ENCODE data around the gene NCDN.
"Not testable (repeated sequence)": the region's sequence is repeated elsewhere in the genome, so short reads cannot be mapped to it uniquely, and the experiment has no call there.

NCDN gene

DNA sequence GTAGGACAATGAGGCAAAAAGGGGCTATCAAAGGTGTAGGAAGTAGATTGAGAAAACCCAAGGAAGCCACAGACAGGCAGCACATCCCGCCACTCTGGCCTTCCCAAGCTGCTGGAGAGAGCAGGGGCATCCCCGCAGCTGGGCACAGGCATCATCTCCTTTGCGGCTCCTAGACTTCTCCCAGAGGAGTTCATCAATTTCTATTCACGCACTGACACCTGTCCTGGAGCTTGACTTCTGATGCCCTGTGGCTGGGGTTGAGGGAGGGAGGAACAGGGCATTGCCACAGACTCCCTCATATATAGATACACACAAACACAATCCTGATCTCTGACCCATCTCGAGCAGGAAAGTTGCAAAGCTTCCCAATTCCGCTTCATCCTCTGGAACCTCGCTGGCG is 13.7 kb downstream of the NCDN start:
- Histone ChIP-seq H3K9me3 (ENCODE audit: control insufficient read depth, insufficient read depth, low read length) (no peaks in the 10 kb centered on the region), H3K36me3 (ENCODE audit: insufficient read depth, low read length) (no peaks in the 10 kb centered on the region), H3K4me1 (ENCODE audit: insufficient read depth, low read length) (peaks cover 16% of the 10 kb centered on the region), H3K9ac (ENCODE audit: low read depth, low read length) (no peak overlapping the region)

DNA sequence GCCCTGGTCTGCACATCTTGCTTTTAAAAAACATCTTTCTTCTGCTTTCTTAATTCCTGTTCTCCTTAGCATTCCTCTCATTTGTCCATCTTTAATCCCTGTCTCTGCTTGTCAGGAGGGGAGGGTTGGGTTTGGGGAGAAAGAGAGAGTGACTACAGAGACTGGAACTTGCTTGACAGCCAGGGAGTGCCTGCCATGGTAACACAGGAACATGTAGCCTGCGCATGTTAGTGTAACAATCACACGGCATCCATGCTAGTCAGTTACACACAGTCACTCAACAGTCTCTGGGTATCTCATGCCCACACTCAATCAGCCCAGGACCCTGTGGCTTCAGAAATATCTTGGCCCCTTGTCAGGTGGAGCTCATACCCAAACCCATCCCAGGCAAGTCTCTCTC is 14.7 kb downstream of the NCDN start:
- Histone ChIP-seq H3K4me1 (ENCODE audit: insufficient read depth, low read length) (peaks cover 20% of the 10 kb centered on the region), H3K36me3 (ENCODE audit: insufficient read depth, low read length) (no peaks in the 10 kb centered on the region), H3K9ac (ENCODE audit: low read depth, low read length) (no peak overlapping the region), H3K9me3 (ENCODE audit: control insufficient read depth, insufficient read depth, low read length) (no peaks in the 10 kb centered on the region)

DNA sequence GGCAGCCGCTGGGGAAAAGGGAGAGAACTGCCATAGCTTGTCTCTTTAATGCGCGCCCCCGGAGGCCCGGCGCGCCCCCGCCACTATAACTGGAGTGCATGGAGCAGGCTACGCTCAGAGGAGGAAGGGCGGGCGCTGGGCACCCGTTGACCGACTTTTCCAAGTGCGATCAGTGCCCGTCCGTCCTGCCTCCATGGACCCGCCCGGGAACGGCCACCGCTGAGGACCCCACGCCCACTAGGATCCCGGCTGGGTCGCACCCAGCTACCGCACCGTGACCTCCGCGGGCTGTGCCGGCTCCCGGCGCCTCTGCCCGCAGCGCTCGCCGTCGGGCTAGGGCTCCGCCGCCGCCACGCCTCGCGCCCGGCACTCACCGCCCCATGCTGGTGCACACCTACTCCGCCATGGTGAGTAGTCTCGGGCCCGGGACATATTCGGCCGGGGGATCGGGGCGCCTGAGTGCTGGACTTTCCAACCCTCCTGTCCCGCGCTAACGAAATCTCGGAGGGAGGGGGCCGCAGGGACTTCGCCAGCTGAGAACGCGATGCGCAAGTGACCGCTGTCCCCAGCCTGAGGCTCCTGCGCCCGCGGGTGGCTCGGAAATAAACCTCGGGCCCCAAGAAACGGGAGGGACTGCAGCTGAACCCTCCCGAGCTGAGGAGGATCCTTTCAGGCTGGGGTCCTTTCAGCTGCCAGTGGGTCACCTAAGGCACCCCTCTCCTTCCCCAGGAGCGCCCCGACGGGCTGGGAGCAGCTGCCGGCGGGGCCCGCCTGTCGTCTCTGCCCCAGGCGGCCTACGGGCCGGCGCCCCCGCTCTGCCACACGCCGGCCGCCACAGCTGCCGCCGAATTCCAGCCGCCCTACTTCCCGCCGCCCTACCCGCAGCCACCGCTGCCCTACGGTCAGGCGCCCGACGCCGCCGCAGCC is 15.9 kb downstream of the NCDN start, which contains the start of gene TFAP2E:
TFAP2E (plus strand) TSS at position 117 of the 927 bp plus-strand sequence; CDS start at position 381, 264 bp downstream.
- H3K9ac ChIP-seq (ENCODE audit: low read depth, low read length), result peak within 1 kb of the TSS; percentile 52
- H3K9me3 ChIP-seq (ENCODE audit: control insufficient read depth, insufficient read depth, low read length), result no peaks in the 10 kb centered on the region
- no peaks in the 10 kb centered on the region for H3K36me3 ChIP-seq (ENCODE audit: insufficient read depth, low read length)
- peaks cover 20% of the 10 kb centered on the region for H3K4me1 ChIP-seq (ENCODE audit: insufficient read depth, low read length)

DNA sequence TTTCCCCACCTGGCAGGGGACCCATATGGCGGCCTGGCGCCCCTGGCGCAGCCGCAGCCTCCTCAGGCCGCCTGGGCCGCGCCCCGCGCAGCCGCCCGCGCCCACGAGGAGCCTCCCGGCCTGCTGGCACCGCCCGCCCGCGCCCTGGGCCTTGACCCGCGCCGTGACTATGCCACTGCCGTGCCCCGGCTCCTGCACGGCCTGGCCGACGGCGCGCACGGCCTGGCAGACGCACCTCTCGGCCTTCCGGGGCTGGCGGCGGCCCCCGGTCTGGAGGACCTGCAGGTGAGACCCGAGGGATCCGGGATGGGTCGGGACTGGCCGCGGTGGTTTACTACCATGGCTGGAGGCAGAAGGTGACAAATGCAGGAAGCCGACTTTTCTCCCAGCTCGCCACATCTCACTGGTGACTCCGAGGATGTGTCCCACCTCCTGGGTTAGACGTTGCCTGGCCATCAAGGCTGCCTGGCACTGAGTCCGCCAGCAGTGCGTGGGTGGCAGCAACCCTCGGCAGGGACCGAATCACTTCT is 16.6 kb downstream of the NCDN start:
- Histone ChIP-seq H3K4me1 (ENCODE audit: insufficient read depth, low read length) (peaks cover 20% of the 10 kb centered on the region), H3K9ac (ENCODE audit: low read depth, low read length) (peak overlapping the region; percentile 52; the same call in 1 of the 2 replicates), H3K36me3 (ENCODE audit: insufficient read depth, low read length) (no peaks in the 10 kb centered on the region), H3K9me3 (ENCODE audit: control insufficient read depth, insufficient read depth, low read length) (no peaks in the 10 kb centered on the region)

DNA sequence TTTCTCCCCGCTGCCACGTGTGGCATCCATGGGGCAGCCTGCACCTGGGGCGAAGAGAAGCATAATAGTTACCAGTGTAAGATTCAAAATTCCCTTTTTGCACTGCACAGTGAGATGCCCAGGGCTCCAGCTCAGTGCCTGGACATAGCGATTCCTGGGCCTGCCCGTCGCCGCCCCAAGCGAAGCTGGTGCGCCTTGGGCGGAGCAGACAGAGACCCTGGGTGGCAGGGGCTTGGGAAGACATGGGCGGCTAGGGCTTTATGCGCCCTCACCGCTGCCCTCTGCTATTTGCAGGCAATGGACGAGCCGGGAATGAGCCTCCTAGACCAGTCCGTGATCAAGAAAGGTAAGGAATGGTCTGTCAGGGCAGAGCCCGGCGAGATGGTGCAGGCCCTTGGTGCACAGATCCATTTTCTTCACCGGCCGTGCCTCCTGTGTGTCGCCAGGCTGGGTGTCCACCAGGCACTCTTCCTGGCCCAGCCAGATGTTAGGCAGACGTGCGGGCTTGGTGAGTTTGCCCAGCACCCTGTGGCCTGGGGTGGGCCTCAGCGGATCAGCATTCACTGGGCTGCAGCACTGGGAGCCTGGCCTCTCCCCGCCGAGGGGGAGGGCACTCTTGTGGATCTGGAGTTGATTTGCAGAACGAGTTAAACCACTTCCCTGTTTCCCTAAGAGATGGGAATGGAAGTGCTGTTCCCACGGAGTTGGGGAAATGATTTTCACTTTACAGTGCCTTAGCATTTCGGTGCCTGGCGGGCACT is 17.2 kb downstream of the NCDN start:
- Histone ChIP-seq H3K36me3 (ENCODE audit: insufficient read depth, low read length) (no peaks in the 10 kb centered on the region), H3K9me3 (ENCODE audit: control insufficient read depth, insufficient read depth, low read length) (no peaks in the 10 kb centered on the region), H3K9ac (ENCODE audit: low read depth, low read length) (no peak overlapping the region), H3K4me1 (ENCODE audit: insufficient read depth, low read length) (peaks cover 20% of the 10 kb centered on the region)

DNA sequence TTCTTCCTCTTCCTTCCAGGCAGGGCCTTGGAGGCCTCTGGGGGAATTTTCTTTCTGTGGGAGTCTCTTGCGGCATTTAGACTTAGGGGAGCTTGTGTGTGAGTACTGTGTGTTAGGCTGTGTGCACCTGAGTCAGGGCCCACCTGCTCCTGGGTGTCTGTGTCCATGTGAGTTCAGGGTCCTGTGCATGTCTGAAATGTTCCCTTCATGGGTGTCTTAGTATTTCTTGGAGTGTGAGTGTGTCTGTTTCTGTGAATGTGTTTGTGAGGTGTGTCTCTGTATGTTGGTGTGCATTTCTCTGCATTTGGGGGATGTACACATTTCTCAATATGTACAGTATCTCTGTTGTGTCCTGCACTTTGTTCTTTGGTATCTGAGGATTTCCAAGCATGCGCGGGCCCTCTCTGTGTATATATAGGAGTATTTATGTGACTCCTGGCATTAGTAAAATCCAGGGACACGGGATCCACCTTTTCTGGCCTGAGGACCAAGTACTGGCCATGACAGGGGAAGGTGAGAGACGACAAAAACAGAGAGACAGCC is 17.9 kb downstream of the NCDN start:
- H3K4me1 ChIP-seq (ENCODE audit: insufficient read depth, low read length), result peaks cover 20% of the 10 kb centered on the region

DNA sequence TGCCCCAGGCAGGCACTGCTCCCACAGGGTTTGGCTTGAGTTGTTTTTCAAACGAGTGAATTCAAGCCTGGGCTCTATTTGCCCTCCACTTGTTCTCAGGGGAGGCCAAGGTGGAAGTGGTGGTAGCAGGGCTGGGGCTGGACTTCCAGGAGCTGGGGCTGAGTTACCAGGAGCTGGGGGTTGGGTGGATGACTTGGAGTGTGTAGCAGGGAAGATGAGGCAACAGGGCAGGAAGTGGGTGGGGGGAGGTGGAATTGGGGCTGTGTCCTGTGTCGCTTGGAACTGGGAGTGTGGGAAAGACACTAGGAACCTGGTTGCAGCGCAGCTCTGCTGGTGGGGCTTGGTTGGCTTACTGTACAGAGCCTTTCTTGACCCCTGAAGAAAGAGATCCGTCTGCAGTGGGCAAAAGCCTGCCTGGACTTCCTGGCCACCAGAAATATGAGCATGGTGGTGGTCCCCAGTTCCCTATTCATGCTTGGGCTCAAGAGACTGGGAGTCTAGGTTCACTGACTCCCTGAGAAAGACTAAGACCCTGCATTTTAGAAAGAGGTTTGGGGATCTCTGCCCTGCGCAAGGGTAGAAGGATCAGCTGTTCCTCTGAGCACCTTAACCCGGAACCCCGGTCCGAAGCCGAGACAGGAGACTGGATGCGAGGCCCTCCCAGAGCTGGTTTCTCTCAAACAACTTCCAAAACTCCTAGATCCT is 18.6 kb downstream of the NCDN start:
- no peaks in the 10 kb centered on the region for H3K9me3 ChIP-seq (ENCODE audit: control insufficient read depth, insufficient read depth, low read length)
- peak overlapping the region; percentile 57; the same call in 1 of the 2 replicates for H3K9ac ChIP-seq (ENCODE audit: low read depth, low read length)
- H3K36me3 ChIP-seq (ENCODE audit: insufficient read depth, low read length), result no peaks in the 10 kb centered on the region
- peaks cover 20% of the 10 kb centered on the region for H3K4me1 ChIP-seq (ENCODE audit: insufficient read depth, low read length)

More for the DNA sequence above, 17.9 kb downstream of the NCDN start:
- Histone ChIP-seq H3K36me3 (ENCODE audit: insufficient read depth, low read length) (no peaks in the 10 kb centered on the region), H3K9me3 (ENCODE audit: control insufficient read depth, insufficient read depth, low read length) (no peaks in the 10 kb centered on the region), H3K9ac (ENCODE audit: low read depth, low read length) (no peak overlapping the region)

DNA sequence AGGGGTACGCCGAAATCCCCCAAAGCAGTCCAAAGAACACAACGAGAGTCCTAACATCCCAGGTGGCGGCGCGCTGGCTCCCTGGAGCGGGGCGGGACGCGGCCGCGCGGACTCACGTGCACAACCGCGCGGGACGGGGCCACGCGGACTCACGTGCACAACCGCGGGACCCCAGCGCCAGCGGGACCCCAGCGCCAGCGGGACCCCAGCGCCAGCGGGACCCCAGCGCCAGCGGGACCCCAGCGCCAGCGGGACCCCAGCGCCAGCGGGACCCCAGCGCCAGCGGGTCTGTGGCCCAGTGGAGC is 19.1 kb downstream of the NCDN start:
- H3K36me3 ChIP-seq (ENCODE audit: insufficient read depth, low read length); H3K9me3 ChIP-seq (ENCODE audit: control insufficient read depth, insufficient read depth, low read length): not testable (repeated sequence)
- Histone ChIP-seq H3K4me1 (ENCODE audit: insufficient read depth, low read length) (peaks cover 20% of the 10 kb centered on the region), H3K9ac (ENCODE audit: low read depth, low read length) (peak overlapping the region; percentile 57; the same call in 1 of the 2 replicates)

DNA sequence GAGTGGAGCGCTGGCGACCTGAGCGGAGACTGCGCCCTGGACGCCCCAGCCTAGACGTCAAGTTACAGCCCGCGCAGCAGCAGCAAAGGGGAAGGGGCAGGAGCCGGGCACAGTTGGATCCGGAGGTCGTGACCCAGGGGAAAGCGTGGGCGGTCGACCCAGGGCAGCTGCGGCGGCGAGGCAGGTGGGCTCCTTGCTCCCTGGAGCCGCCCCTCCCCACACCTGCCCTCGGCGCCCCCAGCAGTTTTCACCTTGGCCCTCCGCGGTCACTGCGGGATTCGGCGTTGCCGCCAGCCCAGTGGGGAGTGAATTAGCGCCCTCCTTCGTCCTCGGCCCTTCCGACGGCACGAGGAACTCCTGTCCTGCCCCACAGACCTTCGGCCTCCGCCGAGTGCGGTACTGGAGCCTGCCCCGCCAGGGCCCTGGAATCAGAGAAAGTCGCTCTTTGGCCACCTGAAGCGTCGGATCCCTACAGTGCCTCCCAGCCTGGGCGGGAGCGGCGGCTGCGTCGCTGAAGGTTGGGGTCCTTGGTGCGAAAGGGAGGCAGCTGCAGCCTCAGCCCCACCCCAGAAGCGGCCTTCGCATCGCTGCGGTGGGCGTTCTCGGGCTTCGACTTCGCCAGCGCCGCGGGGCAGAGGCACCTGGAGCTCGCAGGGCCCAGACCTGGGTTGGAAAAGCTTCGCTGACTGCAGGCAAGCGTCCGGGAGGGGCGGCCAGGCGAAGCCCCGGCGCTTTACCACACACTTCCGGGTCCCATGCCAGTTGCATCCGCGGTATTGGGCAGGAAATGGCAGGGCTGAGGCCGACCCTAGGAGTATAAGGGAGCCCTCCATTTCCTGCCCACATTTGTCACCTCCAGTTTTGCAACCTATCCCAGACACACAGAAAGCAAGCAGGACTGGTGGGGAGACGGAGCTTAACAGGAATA is 19.7 kb downstream of the NCDN start:
- H3K9ac ChIP-seq (ENCODE audit: low read depth, low read length), result peak overlapping the region; percentile 57
- H3K9me3 ChIP-seq (ENCODE audit: control insufficient read depth, insufficient read depth, low read length), result no peaks in the 10 kb centered on the region

DNA sequence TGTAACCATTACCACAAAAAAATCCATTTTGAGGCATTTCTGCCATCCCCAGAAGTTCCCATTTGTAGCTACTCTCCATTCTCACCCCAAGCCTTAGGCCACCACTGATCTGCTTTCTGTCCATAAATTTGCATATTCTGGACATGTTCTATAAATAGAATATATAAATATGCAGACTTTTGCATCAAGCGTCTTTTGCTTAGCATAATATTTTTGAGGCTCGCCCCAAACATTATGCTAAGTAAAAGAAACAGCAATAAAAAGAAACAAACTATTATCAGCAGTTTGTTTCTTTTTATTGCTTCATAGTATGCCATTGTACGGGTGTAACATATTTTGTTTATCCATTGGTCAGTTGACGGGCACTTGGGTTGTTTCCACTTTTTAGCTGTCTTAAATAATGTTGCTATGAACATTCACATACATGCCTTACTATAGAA is 23.4 kb downstream of the NCDN start:
- Histone ChIP-seq H3K4me1 (ENCODE audit: insufficient read depth, low read length) (peaks cover 7% of the 10 kb centered on the region), H3K36me3 (ENCODE audit: insufficient read depth, low read length) (no peaks in the 10 kb centered on the region)

More for the DNA sequence above, 19.7 kb downstream of the NCDN start:
- H3K4me1 ChIP-seq (ENCODE audit: insufficient read depth, low read length), result peaks cover 20% of the 10 kb centered on the region
- H3K36me3 ChIP-seq (ENCODE audit: insufficient read depth, low read length), result no peaks in the 10 kb centered on the region

DNA sequence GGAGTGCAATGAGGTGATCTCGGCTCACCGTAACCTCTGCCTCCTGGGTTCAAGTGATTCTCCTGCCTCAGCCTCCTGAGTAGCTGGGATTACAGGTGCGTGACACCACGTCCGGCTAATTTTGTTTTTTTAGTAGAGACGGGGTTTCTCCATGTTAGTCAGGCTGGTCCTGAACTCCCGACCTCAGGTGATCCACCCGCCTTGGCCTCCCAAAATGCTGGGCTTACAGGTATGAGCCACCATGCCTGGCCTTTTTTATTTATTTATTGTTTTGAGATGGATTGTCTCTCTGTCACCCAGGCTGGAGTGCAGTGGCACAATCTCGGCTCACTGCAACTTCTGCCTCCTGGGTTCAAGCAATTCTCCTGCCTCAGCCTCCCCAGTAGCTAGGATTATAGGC is 24.0 kb downstream of the NCDN start:
- not testable (repeated sequence) for H3K9me3 ChIP-seq (ENCODE audit: control insufficient read depth, insufficient read depth, low read length); H3K9ac ChIP-seq (ENCODE audit: low read depth, low read length); H3K36me3 ChIP-seq (ENCODE audit: insufficient read depth, low read length); H3K4me1 ChIP-seq (ENCODE audit: insufficient read depth, low read length)

More for the DNA sequence above, 23.4 kb downstream of the NCDN start:
- Histone ChIP-seq H3K9ac (ENCODE audit: low read depth, low read length) (no peak overlapping the region), H3K9me3 (ENCODE audit: control insufficient read depth, insufficient read depth, low read length) (no peaks in the 10 kb centered on the region)

DNA sequence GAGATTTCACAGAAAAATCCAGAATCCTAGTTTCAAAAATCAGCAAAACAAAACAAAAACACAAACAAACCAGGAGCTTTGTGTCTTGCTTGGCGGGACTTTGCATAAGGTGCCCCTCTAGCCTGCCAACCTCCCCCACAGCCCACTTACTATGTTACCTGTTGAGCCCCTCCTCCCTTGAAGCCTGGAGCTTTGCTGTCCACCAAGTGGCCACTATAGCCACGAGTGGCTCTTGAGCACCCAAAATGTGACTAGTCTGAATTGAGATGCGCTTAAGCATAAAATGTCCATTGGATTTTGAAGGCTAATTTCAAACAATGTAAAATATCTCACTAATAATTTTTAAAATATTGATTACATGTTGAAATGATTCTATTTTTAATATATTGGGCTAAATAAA is 27.7 kb downstream of the NCDN start:
- Histone ChIP-seq H3K4me1 (ENCODE audit: insufficient read depth, low read length) (no peaks in the 10 kb centered on the region; the same call in 1 of the 2 replicates), H3K9me3 (ENCODE audit: control insufficient read depth, insufficient read depth, low read length) (no peaks in the 10 kb centered on the region), H3K9ac (ENCODE audit: low read depth, low read length) (no peak overlapping the region), H3K36me3 (ENCODE audit: insufficient read depth, low read length) (no peaks in the 10 kb centered on the region)

DNA sequence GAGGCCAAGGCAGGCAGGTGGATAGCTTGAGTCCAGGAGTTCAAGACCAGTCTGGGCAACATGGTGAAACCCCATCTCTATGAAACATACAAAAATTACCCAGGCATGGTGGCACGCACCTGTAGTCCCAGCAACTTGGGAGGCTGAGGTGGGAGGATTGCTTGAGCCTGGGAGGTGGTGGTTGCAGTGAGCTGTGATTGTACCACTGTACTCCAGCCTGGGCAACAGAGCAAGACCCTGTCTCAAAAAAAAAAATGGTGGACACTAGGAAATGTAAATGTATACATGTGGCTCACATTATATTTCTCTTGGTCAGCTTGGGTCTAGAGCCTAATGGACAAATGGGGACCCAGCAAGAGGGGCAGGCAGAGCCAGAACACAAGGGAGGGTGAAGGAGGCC is 28.2 kb downstream of the NCDN start:
- H3K9ac ChIP-seq (ENCODE audit: low read depth, low read length); H3K36me3 ChIP-seq (ENCODE audit: insufficient read depth, low read length); H3K9me3 ChIP-seq (ENCODE audit: control insufficient read depth, insufficient read depth, low read length); H3K4me1 ChIP-seq (ENCODE audit: insufficient read depth, low read length): not testable (repeated sequence)
